Left hindlimb (tissue), 1 donor: Measurements from ENCODE around the gene NPBWR2.
"Not testable (repeated sequence)": the region's sequence is repeated elsewhere in the genome, so short reads cannot be mapped to it uniquely, and the experiment has no call there.

ENCODE experiments used
- DNase-seq: peaks from one replicate; pipeline ENCODE4 v3.0.0-alpha.2; 2018

NPBWR2 gene

DNA sequence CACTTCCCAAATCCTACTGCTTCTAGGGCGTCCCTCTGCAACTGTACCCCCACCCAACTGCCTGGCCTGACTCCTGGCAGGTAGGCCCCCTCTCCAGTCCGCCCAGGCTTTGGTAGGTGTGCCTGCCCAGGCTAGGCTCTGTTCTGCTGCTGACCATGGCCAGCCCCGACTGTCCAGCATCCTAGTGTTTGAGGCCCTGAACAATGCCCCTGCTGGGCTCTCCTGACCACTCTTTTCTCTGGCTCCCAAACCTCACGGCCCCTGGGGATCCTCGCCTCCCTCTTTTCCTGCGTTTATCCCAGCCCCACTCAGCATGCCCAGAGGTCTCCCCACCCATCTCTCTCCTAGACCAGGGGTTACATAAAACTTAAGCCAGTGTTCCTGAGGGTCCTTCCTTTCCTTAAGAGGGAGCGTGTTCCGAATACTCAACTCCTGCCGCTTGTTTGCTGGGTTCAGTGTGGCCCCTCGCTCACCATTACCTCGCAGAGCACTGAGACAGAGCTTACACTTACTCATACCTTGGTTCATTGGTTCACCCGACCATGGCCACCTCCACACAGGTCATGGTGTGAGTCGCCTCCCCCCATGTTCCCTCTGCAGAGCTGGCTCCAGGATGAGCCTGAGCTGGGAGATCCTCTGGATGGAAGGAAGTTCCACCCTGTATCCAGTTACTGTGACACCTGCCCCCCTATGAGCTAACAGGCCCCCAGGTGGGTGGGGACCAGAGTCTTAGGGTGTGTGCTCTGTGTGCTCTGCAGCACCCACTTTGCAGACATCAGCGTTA is 35.8 kb upstream of the NPBWR2 start:
- no peak for DNase-seq

DNA sequence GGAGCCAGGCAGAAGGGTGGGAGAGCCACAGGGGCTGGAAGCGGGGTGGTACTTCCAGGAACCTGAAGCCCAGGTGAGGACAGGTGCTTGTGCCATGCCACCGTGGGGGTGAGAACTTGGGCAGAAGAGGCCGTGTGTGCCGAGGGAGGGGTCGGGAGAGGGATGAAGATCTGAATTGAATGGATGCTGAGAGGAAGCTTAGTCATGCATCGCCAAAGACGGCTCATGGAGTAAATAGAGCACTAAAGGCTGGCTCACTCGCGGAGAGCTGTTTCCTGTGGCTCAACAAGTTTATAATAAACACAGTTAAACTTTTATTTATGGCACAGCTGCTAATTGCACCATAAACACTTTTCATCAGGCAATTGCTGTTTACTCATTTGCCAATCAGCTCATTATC is 35.2 kb upstream of the NPBWR2 start:
- DNase-seq: no peak

DNA sequence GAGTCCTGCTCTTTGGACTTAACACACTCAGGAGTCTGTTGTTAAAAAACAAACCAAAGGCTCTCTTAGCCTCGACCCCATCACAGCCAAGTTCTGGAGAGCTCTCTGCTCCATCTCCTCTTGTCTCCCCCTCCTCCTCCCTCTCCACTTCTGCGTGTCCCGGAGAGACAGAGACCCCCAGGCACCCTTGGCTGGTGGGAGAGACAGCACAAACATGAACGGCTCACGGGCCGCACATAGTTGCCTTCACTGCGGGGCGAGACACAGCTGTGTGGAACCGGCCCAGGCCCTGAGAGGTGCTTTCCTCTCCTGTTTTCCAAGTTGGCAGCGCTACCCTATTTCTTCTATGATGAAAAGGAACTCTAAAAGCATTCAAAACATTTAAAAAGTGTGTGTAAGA is 33.6 kb upstream of the NPBWR2 start:
- DNase-seq: no peak

DNA sequence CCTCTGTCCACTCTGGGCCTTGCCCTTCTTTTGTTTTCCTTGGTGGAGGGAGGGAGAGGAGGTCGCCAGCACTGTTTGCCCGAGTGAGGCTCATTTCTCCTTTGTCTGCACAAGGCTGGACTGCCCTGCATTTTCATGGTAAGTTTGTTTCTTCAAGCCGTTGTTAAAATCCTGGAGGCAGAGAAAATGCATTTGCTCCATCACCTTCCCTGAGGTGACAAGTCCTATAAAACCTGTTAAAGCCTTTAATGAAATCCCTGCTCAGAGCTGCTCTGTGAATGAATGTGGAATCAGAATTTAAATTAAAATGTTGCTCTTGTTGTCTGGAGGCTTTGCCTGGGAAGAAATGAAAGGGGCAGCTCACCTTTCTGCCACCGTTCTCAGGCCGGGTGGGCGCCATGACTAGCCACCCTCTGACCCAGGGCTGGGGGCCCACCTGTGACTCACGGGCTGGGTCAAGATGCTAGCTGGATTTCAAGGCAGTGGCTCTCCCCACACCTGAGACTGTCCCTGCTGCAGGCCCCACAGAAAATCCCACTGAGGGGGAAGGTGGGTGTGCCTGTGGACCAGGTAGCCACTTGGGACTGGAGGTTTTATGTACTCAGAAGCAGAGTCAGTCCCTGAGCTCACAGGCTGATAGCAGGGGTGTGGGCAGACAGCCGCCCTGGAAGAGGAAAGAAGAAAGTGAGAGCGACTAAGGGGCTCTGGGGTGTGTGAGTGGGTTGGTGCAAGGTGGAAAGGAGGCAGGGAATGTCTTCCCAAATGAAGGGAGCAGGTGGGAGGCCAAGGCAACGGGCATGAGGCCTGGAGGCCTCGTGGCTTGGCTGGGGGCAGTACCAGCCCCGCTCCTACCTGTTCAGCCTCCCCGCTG is 32.9 kb upstream of the NPBWR2 start:
- no peak for DNase-seq

DNA sequence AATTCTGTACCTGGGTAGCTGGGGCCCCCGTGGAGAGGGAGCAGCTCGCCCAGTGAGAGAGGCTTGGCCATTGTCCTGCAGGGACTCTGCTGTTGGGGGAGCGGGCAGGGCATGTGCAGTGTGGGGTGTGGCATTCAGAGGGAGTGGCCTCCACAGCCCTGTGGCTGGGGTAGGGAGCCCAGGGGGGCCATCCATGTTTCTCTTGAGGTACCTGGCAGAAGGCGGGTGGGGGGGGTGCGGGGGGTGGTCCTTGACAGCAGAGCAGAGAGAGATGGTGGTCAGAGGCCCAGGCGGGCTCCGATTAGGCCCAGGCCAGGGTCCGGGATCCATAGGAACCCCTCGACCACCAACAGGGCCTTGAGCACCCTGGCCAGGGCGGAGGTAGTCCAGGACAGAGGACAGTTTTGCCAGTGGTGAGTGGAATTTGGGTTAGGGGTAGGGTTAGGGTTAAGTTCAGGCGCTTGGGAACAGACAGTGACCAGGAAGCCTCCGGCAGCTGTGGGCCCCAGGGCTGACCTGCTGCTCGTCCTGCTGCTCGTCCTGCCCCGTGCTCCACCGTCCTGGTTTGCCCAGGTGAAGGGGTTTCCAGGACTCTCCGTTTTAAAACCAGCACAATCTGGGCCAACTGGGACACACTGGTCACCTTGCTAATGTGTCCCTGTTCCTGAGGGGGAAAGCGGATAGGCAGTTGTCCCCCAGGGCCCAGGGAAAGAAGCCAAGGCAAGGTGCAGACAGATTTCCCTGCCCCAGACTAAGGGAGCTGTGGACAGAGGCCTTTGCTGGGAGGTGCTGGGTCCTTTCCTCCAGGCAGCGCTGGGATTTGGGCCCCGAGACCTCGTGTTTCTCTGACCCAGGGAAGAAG is 32.1 kb upstream of the NPBWR2 start:
- DNase-seq: no peak

DNA sequence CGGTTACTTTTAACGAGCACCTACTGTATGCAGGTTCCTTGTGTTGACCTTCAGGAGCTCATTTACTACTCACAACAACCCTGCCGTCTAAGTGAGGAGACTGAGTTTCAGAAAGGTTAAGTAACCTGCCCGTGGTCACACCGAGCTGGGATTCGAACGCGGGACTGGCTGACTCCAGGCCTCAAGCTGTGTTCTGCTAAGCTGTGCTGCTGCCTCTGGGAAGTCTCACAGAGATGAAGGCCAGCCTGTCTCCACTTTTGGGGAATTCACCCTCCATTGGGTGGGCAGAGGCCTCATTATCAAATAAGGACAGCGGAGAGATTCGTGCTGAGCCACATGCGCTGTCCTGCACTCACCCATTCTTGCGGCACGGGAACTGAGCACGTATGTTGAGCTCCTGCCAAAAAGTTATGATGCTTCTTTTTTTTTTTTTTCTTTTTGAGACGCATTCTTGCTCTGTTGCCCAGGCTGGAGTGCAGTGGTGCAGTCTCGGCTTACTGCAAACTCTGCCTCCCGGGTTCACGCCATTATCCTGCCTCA is 31.0 kb upstream of the NPBWR2 start:
- DNase-seq: no peak

DNA sequence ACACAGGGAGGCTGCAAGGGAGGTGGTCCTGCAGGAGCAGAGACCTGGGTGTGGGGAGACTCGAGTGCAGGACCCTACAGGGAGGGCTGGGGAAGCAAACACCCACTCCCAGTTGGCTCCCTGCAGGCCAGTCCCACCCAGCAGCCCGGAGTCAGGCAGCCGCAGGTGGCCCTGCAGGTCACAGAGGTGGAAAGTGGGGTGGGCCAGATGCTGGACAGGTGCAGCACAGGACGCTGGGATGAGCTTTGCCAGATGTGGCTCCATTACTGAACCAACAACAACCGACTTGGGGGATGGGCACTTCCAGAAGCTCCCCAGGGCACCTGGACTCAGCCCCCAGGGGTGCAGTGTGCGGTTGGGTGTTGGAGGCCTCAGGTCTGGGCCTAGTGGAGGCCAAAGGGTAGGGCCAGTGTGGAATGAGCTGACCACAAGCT is 30.2 kb upstream of the NPBWR2 start:
- peak; percentile 10 for DNase-seq

DNA sequence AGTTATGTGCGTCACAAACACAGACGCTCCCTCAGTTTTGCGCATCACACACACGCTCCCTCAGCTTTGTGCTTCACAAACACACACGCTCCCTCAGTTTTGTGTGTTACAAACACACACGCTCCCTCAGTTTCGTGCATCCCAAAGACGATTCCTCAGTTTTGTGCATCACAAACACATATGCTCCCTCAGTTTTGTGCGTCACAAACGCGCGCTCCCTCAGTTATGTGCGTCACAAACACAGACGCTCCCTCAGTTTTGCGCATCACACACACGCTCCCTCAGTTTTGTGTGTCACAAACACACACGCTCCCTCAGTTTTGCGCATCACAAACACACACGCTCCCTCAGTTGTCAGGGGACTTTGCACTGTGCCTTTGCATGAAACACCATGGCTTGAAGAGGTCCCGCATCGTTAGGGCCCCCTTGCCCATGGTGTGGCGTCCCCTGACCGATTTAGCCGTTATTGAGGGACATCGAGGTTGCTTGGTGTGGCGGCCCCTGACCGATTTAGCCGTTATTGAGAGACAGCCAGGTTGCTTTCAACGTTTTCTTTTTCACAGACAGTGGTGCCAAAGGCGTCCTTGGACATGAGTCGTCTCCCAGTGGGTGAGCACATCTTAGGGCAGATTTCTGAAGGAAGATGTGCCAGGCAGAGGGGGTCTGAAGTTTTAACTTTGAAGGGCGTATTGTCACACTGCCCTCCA is 28.8 kb upstream of the NPBWR2 start:
- DNase-seq: no peak

DNA sequence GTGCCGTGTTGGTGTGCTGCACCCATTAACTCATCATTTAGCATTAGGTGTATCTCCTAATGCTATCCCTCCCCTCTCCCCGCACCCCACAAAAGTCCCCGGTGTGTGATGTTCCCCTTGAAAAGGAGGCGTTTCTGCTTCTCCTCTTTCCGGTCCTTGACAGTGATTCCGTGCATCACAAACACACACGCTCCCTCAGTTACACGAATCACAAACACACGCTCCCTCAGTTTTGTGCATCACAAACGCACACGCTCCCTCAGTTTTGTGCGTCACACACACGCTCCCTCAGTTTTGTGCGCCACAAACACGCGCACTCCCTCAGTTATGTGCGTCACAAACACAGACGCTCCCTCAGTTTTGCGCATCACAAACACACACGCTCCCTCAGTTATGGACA is 27.4 kb upstream of the NPBWR2 start:
- DNase-seq: not testable (repeated sequence)

DNA sequence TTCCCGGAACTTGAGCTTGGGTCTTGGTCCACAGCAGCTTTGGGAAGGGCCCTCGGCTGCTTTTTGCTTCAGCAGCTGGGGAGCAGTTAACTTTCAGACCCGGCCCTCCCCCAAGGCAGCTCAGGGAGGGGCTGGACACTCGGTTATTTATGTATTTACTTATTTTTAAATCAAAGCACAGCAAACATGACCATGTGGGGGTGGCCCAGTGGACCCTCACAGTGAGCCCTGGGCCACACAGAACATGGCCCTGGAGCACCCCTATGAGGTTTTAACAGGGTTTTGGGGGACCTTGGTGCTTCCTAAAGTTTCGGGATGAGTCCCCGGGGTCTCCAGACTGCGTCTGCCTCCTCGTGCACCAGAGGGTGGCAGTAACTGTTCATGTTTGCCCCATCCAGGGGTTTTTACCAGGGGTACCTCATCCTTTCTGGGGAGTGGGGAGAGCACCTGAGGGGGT is 26.6 kb upstream of the NPBWR2 start:
- peak; percentile 10 for DNase-seq

DNA sequence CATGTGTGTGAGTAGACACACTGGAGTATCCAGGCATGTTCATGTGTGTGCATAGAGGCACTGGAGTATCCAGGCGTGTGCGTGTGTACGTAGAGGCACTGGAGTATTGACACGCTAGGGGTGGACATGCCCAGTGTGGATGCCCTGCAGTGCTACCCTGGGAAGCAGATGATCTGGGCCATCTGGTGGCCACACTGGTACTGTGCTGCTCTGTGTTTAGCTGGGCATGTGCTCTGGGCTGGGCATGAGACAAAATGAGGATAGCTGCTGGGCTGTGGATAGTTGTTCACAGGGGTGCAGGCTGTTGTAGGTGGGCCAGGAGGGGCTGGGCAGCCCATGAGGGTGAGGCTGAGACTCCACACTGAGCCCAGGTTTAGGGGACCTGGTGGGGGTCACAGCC is 24.0 kb upstream of the NPBWR2 start:
- peak; percentile 26 for DNase-seq

DNA sequence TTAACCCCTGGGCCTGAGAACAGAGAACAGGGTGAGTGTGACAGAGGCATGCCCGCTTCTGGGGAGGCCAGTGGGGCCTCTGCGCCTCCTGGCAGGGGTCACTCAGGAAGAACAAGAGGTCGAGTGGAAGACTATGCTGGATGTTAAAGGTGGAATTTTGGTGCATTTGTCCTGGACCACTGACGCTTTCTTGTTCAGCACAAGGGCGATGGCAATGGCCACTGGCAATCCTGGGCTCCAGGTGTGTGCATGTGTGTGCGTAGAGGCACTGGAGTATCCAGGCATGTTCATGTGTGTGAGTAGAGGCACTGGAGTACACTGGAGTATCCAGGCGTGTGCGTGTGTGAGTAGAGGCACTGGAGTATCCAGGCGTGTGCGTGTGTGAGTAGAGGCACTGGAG is 23.5 kb upstream of the NPBWR2 start:
- peak; percentile 10 for DNase-seq

DNA sequence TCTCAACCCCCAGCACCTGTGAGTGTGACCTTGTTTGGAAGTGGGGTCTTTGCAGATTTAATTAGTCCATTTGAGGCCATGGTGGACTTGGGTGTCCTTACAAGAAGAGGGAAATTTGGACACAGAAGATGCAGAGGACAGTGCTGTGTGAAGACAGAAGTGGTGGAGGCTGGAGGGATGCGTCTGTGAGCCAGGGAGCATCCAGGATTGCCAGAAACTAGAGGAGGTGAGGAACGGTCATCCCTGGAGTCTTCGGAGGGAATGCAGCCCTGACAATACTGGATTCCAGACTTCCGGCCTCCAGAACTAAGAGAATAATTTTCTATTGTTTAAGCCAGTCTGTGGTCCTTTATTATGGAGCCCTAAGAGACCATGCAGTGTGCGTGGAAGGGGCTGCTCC is 22.9 kb upstream of the NPBWR2 start:
- DNase-seq: peak; percentile 5

DNA sequence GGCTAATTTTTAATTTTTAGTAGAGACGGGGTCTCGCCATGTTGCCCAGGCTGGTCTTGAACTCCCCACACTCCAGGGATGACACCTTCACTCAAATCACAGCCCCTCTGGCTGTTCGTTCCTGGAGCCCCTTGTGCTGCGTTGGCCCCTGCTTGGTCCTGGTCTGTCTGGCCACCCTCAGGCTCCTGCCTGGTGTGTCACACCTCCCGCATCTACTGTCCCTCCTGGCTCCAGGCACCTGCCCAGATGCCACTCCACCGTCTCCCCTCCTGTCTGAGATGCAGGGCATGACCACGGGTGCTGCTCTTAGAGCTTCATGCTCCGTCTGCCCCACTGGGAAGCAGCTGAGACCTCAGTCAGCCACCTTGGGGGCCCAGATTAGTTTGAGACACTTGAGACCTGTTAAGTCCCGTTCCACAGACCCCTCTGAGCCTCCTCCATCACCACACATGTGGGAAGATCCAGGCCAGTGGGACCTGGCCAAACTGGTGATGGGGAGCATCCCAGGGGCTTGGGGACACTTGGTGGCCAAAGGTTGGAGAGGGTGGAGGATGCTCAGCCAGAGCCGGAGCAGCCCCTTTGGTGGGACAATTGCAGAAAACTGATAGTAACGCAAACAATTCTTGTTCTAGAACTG is 21.9 kb upstream of the NPBWR2 start:
- DNase-seq: peak; percentile 15

DNA sequence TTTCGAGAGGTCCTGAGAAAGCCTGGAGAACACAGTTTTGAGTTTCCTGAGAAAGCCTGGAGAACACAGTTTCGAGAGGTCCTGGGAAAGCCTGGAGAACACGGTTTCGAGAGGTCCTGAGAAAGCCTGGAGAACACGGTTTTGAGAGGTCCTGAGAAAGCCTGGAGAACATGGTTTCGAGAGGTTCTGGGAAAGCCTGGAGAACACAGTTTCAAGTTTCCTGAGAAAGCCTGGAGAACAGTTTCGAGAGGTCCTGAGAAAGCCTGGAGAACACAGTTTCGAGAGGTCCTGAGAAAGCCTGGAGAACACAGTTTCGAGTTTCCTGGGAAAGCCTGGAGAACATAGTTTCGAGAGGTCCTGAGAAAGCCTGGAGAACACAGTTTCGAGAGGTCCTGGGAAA is 16.2 kb upstream of the NPBWR2 start:
- DNase-seq: not testable (repeated sequence)

DNA sequence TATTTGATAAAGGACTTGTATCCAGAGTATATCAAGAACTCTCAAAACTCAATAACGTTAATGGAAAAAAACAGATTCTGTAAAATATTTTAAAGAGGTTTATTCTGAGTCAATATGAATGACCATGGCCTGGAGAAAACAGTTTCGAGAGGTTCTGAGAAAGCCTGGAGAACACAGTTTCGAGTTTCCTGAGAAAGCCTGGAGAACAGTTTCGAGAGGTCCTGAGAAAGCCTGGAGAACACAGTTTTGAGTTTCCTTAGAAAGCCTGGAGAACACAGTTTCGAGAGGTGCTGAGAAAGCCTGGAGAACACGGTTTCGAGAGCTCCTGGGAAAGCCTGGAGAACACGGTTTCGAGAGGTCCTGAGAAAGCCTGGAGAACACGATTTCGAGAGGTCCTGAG is 15.6 kb upstream of the NPBWR2 start:
- DNase-seq: not testable (repeated sequence)

DNA sequence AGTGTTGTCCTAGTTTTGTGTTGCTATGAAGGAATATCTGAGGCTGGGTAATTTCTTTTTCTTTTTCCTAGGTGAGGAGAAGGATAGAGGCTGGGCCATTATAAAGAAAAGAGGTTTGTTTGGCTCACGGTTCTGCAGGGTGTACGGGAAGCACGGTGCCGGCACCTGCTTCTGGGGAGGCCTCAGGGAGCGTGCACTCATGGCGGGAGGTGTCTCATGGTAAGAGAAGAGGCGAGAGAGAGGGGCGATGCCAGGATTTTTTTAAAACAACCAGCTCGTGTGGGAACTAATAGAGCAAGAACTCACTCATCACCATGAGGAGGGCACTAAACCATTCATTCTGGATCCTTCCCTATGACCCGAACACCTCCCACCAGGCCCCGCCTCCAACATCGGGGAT is 14.2 kb upstream of the NPBWR2 start:
- DNase-seq: peak; percentile 18

DNA sequence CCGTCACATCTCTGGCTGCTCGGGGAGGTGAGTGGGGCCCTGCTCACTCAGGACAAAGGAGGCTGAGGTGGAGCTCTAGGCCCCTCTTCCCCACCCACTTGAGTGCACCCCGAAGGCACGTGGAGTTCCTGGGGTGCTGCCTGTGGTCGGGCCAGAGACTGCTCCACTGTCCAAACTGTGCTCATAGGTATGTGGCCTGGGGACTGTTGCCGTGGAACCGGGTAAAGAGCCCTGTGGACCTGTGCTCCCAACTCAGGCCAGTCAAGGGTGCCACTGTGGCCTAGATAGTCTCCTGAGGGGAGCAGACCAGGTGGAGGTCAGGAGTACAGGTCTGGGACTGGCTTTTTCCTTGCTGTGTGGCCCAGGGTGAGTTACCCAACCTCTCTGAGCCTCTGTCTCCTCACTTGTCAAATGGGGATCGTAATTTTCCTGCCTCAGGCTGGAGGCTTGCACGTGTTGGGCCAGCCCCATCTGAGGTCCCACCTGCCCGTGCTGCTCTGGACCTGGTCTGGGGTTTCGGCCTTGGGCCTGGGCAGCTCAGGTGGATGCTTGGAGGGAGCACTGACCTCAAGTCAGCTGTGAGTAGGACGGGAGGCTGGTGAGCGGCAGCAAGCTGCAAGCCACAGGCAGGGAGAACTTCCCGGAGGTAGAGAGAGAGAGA is 12.4 kb upstream of the NPBWR2 start:
- DNase-seq: peak; percentile 28

DNA sequence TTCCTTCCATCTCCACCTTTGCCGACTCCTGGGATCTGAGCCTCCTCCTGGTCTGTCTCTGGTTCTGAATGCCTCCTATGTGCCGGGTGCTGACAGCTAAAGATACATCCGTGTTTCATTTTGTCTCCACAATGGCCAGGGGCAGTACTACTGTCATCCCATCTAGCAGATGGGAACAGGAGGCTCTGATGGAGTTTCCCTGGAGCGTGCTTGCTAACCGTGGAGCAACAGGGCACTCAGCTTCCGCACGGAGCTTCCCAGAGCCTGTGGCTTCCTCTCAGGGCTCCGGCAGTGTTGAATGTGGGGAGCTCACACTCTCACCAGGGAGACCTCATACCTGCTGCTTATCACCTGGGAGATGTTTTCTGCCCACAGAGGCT is 11.9 kb upstream of the NPBWR2 start:
- DNase-seq: peak; percentile 21

DNA sequence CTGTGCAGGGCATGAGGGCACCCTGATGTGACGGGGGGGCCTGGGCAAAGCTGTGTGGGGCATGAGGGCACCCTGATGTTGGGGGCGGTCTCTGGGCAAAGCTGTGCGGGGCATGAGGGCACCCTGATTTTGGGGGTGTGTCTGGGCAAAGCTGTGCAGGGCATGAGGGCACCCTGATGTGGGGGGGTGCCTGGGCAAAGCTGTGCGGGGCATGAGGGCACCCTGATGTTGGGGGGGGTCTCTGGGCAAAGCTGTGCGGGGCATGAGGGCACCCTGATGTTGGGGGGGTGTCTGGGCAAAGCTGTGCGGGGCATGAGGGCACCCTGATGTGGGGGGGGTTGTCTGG is 10.0 kb upstream of the NPBWR2 start:
- peak; percentile 3 for DNase-seq
